Endothelial cell of umbilical vein (primary cell): ENCODE data around the gene SFTA2. TPM values are rescaled to one million over a fixed set of nuclear protein-coding genes. Genes with fewer than 3 reads are reported as not detected.
"Not testable (repeated sequence)": the region's sequence is repeated elsewhere in the genome, so short reads cannot be mapped to it uniquely, and the experiment has no call there.

Experiments used
- BruUV-seq: library from RNA; stranded (reverse); fragments of 400-500 nt; replicated peaks from 2 replicates; lab custom pipeline; 2021; lab: Mats Ljungman, UMichigan
- CTCF ChIA-PET: fragments of 300-600, 350-600 bp; sonication (Branson Sonifier 250); formaldehyde crosslinking; loops from one replicate; lab custom pipeline; 2021; ENCODE audit warnings: antibody characterized with exemption, inconsistent platforms; lab: Charles Lee
- POLR2A ChIA-PET: fragments of 300-600, 350-600 bp; sonication (Branson Sonifier 250); formaldehyde crosslinking; loops from one replicate; lab custom pipeline; 2021; ENCODE audit warnings: antibody characterized with exemption, inconsistent platforms; lab: Charles Lee
- DNase-seq: peaks from one replicate; pipeline ENCODE4 v3.0.0-alpha.2; 2011; ENCODE audit warnings: low read depth, low spot score
- FAIRE-seq: peaks from 2 replicates; lab custom pipeline; 2011; peaks lifted over from hg19 to GRCh38; lab: Jason Lieb, UNC
- H2AFZ ChIP-seq: 2 replicates; pipeline ENCODE4 v1.6.0; 2012; ENCODE audit warnings: low read depth, low read length, control low read depth, inconsistent platforms
- H3K27ac ChIP-seq: 2 replicates; pipeline ENCODE4 v1.5.1; 2011; ENCODE audit warnings: low read depth, mild to moderate bottlenecking, control low read depth, low read length, moderate library complexity; ENCODE audit not compliant: insufficient read depth
- H3K27me3 ChIP-seq, 2 experiments: 2 replicates each; pipeline versions ENCODE4 v1.6.0 to v1.6.1; 2011; ENCODE audit warnings: low read length in 2 of 2, mixed read lengths in 1 of 2; ENCODE audit not compliant: control insufficient read depth in 2 of 2, insufficient read depth in 2 of 2
- H3K36me3 ChIP-seq, 2 experiments: 2 replicates in 1 of 2; 3 replicates in 1 of 2; pipeline ENCODE4 v1.5.1; 2011; ENCODE audit warnings: low read length in 2 of 2, mild to moderate bottlenecking in 1 of 2, moderate library complexity in 1 of 2; ENCODE audit not compliant: control insufficient read depth in 2 of 2, insufficient read depth in 2 of 2; ENCODE audit errors: extremely low read depth in 1 of 2
- H3K4me1 ChIP-seq: 3 replicates; pipeline ENCODE4 v1.5.1; 2011; ENCODE audit warnings: mild to moderate bottlenecking, low read length; ENCODE audit not compliant: control insufficient read depth, insufficient read depth; ENCODE audit errors: extremely low read depth
- H3K4me2 ChIP-seq: 2 replicates; pipeline ENCODE4 v1.6.1; 2011; ENCODE audit warnings: low read length, control low read depth, mixed read lengths; ENCODE audit not compliant: insufficient read depth
- H3K4me3 ChIP-seq, 3 experiments: fragments of 200-600 bp in 1 of 3; sonication (generic), shearing (Covaris generic) in 1 of 3; replicated peaks in 1 of 3; 2 replicates each; pipeline ENCODE4 v1.5.1; 2011 to 2016; ENCODE audit warnings: control low read depth in 3 of 3, low read length in 3 of 3, mild to moderate bottlenecking in 2 of 3, inconsistent platforms in 1 of 3, low read depth in 1 of 3, moderate library complexity in 1 of 3; ENCODE audit not compliant: insufficient read depth in 1 of 3
- H3K79me2 ChIP-seq: 2 replicates; pipeline ENCODE4 v1.6.0; 2012; ENCODE audit warnings: low read length, inconsistent platforms; ENCODE audit not compliant: control insufficient read depth, insufficient read depth
- H3K9ac ChIP-seq: replicated peaks from 2 replicates; pipeline ENCODE3; 2011; ENCODE audit warnings: low read length, control low read depth; ENCODE audit not compliant: insufficient read depth; ENCODE audit errors: extremely low read depth
- H3K9me1 ChIP-seq: replicated peaks from 3 replicates; pipeline ENCODE4 v1.6.0; 2011; ENCODE audit warnings: mild to moderate bottlenecking, low read length; ENCODE audit not compliant: control insufficient read depth, insufficient read depth; ENCODE audit errors: extremely low read depth
- H3K9me3 ChIP-seq: replicated peaks from 2 replicates; pipeline ENCODE4 v1.5.1; 2012; ENCODE audit warnings: low read length, inconsistent platforms; ENCODE audit not compliant: control insufficient read depth, insufficient read depth
- H4K20me1 ChIP-seq: replicated peaks from 2 replicates; pipeline ENCODE3; 2011; ENCODE audit warnings: mild to moderate bottlenecking, low read length; ENCODE audit not compliant: control insufficient read depth, insufficient read depth; ENCODE audit errors: extremely low read depth
- GATA2 ChIP-seq: IDR thresholded peaks from 2 replicates; pipeline ENCODE4 v1.7.0; 2011; ENCODE audit warnings: low read depth, mild to moderate bottlenecking, moderate library complexity, mixed read lengths, low read length; ENCODE audit not compliant: insufficient read length, insufficient read depth
- MYC ChIP-seq: IDR thresholded peaks from one replicate; pipeline ENCODE4 v1.6.1; 2011; ENCODE audit warnings: mild to moderate bottlenecking, low read depth, low read length
- POLR2AphosphoS5 ChIP-seq: IDR thresholded peaks from 2 replicates; pipeline ENCODE4 v1.6.1; 2012; ENCODE audit warnings: low read depth, mild to moderate bottlenecking, control low read depth, low read length, moderate library complexity; ENCODE audit not compliant: insufficient read depth
- dilution Hi-C: fragments of 300-500 bp; cut with MboI; formaldehyde crosslinking; loops from one replicate; pipeline ENCODE4 v1.15.0; 2019; ENCODE audit warnings: low sequenced_read_pairs; ENCODE audit not compliant: extremely low pct_ligation_motif_present
- intact Hi-C: fragments of 100-400 bp; cut with micrococcal nuclease; formaldehyde crosslinking; loops from one replicate; pipeline ENCODE4 v1.10.0; 2022
- polyA plus RNA-seq, 4 experiments: library from polyadenylated mRNA; depleted of rRNA in 3 of 4; stranded (reverse) in 3 of 4; unstranded in 1 of 4; fragments of >200 nt; gene quantifications; 2 replicates each; pipeline versions ENCODE4 v1.2.1 to v1.2.3, GENCODE V29; 2011 to 2012; ENCODE audit warnings: missing spikeins in 1 of 4
- total RNA-seq: library from RNA; stranded (reverse); gene quantifications from 2 replicates; pipeline ENCODE4 v1.2.3, GENCODE V29; 2021

The SFTA2 gene
- total and polyA plus RNA-seq, 2 donors (not counting 3 experiments of a cell fraction or from before 2014, with no cell fraction given): not detected

GRCh38 chr6:30907758-30908591, 24.0 kb downstream of the SFTA2 start, which contains the start of gene GTF2H4:
GTF2H4 (plus strand) TSS chr6:30908207.
- peak within 1 kb of the TSS; percentile 94 to 96 (median 94) for H3K4me3 ChIP-seq
- H3K27ac ChIP-seq: peak within 1 kb of the TSS; percentile 7
- H3K27me3 ChIP-seq: no peaks in the 10 kb centered on the region
- no peaks in the 10 kb centered on the region for H3K9me3 ChIP-seq
- H3K79me2 ChIP-seq: peaks cover 14% of the 10 kb centered on the region
- peak within 1 kb of the TSS; percentile 69 for H3K9ac ChIP-seq
- intact Hi-C loops (no loop called here), dilution Hi-C loops (no loop called here)
- H2AFZ ChIP-seq: peak within 1 kb of the TSS; percentile 91
- ChIA-PET POLR2A (interaction anchor here (0.6 kb wide), 1 partner anchor 210 kb away, joined by 4 read pairs; no protein-coding TSS in a partner anchor), CTCF (interaction anchor here (0.6 to 4.5 kb wide), 10 partner anchors 9 to 207 kb away, joined by 3 to 18 read pairs (median 4); partner anchors contain the start of gene PSORS1C1)
- H3K9me1 ChIP-seq: no peaks in the 10 kb centered on the region
- peaks cover 7 to 25% of the 10 kb centered on the region in 2 experiments for H3K36me3 ChIP-seq
- DNase-seq (peak; percentile 99), FAIRE-seq (peak; percentile 99)
- TSS peak; percentile 19 for BruUV-seq
- TF ChIP-seq MYC (peak; percentile 48), GATA2 (no peak), POLR2AphosphoS5 (peak; percentile 59)
- H3K4me2 ChIP-seq: peak within 1 kb of the TSS; percentile 86
- peaks cover 9% of the 10 kb centered on the region for H3K4me1 ChIP-seq
- no peaks in the 10 kb centered on the region for H4K20me1 ChIP-seq

- FAIRE-seq, BruUV-seq, intact Hi-C loops, dilution Hi-C loops, H3K27ac ChIP-seq, H3K27me3 ChIP-seq, H3K9me1 ChIP-seq, H4K20me1 ChIP-seq, H3K9ac ChIP-seq, H3K9me3 ChIP-seq, H3K4me1 ChIP-seq, DNase-seq: not testable (repeated sequence)
- Histone ChIP-seq H3K4me2 (peak overlapping the region; percentile 43), H3K79me2 (peaks cover 14% of the 10 kb centered on the region), H3K36me3 (peaks cover 7 to 22% of the 10 kb centered on the region in 2 experiments), H3K4me3 (peak overlapping the region; percentile 94 to 96 (median 94)), H2AFZ (peak overlapping the region; percentile 89)
- POLR2A ChIA-PET: interaction anchor here (0.6 kb wide), 2 partner anchors 179 to 209 kb away, joined by 4 to 5 read pairs; no protein-coding TSS in a partner anchor
- CTCF ChIA-PET: interaction anchor here (0.6 to 4.5 kb wide), 12 partner anchors 9 to 207 kb away, joined by 3 to 18 read pairs (median 4); partner anchors contain the start of gene PSORS1C1
Measured at GRCh38 chr6:30907290-30907757, 24.6 kb downstream of the SFTA2 start.
